NCI-H146 treated with DMSO at 0.1 percent for 48 hours (cell line): Measurements from ENCODE around the gene FAM50B.
"Not testable (repeated sequence)": the region's sequence is repeated elsewhere in the genome, so short reads cannot be mapped to it uniquely, and the experiment has no call there.

Source experiments
- DNase-seq: peaks from one replicate; lab custom pipeline; 2025; ENCODE audit not compliant: unreplicated experiment; lab: John Stamatoyannopoulos, UW

Gene FAM50B

DNA sequence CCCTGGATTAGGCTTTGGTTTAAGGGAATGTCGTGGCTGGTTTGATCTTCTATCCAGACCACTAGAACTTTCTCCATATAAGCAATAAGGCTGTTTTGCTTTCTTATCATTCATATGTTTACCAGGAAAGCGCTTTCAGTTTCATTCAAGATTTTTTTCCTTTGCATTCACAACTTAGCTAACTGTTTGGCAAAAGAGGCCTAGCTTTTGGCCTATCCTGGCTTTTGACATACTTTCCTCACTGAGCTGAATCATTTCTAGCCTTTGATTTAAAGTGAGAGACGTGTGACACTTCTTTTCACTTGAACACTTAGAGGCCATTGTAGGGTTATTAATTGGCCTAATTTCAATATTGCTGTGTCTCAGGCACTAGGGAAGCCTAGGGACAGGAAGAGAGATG is 1.7 kb upstream of the FAM50B start:
- DNase-seq: no peak

DNA sequence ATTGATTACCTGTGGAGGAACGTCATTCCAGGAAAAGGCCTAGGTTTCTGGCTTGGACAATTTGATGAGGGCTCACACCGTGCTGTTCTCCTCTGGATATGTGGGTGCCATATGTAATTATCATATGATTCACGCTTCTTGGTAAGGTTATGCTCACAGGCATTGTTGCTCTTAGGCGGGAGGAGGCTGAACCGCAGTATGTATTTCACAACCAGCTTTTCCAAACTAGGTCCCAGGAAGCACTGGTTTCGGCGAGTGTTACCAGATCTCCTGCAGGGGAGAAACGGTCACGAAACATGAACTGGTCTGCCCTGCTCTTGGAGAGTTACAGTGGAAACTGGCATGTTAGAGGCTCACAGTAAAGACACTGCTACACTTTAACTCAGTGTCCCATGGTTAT is 793 bp upstream of the FAM50B start:
- no peak for DNase-seq

DNA sequence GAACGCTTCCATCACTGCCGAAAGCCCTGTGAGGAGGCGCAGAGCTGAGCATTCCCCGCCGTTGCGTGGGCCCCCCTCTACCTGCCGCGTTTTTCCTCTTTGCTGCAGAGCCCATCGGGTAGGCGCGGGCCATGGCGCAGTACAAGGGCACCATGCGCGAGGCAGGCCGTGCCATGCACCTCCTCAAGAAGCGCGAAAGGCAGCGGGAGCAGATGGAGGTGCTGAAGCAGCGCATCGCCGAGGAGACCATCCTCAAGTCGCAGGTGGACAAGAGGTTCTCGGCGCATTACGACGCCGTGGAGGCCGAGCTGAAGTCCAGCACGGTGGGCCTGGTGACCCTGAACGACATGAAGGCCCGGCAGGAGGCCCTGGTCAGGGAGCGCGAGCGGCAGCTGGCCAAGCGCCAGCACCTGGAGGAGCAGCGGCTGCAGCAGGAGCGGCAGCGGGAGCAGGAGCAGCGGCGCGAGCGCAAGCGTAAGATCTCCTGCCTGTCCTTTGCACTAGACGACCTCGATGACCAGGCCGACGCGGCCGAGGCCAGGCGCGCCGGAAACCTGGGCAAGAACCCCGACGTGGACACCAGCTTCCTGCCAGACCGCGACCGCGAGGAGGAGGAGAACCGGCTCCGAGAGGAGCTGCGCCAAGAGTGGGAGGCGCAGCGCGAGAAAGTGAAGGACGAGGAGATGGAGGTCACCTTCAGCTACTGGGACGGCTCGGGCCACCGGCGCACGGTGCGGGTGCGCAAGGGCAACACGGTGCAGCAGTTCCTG is 693 bp downstream of the FAM50B start:
- no peak for DNase-seq

DNA sequence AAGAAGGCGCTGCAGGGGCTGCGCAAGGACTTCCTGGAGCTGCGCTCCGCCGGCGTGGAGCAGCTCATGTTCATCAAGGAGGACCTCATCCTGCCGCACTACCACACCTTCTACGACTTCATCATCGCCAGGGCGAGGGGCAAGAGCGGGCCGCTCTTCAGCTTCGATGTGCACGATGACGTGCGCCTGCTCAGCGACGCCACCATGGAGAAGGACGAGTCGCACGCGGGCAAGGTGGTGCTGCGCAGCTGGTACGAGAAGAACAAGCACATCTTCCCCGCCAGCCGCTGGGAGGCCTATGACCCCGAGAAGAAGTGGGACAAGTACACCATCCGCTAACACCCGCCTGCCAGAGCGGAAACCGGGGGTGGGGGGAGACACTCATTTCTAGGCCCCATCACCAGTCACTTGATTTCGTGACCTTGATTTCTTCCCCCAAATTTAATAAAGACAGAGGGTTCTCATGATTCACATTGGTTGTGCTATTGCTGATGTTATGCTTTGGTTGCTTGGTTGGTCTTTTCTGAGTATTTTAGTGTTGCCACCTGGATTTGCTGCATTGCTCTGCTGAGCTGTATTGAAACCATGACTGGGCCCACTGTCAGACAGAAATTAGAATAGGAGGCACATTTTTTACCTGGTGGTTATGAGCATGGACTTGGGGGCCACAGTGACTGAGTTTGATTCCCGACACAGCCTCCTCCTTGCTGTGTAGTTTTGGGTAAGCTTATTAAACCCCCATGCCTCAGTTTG is 1.5 kb downstream of the FAM50B start:
- DNase-seq: no peak

DNA sequence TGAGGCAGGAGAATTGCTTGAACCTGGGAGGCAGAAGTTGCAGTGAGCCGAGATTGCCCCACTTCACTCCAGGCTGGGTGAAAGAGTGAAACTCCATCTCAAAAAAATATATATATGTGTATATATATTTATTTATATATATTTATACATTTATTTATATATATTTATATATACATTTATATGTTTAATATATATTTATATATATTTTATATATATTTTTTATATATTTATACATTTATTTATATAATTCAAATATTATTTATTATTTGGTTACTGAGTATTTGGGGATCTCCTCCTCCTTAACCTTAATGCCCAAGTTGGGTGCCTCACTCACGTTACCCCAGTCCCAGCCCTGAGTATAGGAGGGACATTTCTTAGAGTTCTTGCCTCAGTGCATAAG is 2.7 kb downstream of the FAM50B start:
- DNase-seq: no peak

DNA sequence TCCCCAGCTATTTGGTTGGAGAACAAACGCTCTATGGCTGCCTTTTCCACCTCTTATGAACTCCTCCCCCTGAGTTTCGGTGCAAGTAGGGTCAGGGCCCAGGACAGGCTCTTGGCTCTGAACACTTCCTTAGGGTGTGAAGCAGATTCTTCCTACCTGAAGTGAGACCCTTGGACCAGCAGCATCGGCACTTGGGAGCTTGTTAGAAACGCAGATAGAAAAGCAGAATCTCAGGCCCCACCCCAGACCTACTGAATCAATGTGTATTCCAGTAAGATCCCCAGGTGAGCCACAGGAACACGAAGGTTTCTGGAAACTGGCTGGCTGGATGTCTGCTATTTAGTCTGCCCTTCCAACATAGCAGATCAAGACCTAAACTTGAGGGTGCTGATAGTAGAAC is 3.2 kb downstream of the FAM50B start:
- no peak for DNase-seq

DNA sequence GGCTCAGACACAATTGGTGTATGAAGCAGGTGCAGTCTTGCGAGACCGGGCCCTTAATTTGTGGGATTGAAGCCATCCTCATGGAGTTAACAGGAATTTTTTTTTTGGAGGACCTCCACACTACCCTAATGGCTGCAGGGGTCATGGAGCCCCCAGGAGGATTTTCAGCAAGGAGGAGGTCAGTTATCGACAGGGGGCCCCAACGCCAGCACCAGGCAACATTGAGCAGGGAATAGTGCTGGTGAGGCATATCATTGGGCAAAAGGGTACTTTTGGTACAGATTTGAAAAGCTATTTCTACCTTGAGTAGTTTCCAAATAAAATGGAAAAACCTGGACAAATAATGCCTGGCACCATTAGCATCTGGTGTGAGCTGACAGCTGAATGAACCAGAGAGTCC is 6.7 kb downstream of the FAM50B start:
- DNase-seq: no peak

DNA sequence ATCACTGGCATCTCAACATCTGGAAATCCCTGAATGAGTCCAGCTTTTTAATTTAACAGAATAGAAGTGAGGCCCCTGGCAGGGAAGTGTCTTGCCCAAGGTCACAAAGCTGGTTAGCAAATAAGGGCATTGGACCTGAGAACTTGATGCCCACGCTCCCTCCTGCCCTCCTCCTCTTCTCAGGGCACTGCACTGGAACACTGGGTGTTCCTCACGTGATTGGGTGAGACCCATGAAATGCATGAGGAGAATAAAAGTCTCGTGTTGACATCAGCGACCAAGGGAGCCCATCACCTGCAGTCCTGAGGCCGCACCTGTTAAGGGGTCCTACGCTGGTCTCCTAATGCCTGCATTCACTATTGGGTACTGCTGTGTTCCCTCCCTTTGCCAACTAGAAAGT is 7.4 kb downstream of the FAM50B start:
- no peak for DNase-seq

DNA sequence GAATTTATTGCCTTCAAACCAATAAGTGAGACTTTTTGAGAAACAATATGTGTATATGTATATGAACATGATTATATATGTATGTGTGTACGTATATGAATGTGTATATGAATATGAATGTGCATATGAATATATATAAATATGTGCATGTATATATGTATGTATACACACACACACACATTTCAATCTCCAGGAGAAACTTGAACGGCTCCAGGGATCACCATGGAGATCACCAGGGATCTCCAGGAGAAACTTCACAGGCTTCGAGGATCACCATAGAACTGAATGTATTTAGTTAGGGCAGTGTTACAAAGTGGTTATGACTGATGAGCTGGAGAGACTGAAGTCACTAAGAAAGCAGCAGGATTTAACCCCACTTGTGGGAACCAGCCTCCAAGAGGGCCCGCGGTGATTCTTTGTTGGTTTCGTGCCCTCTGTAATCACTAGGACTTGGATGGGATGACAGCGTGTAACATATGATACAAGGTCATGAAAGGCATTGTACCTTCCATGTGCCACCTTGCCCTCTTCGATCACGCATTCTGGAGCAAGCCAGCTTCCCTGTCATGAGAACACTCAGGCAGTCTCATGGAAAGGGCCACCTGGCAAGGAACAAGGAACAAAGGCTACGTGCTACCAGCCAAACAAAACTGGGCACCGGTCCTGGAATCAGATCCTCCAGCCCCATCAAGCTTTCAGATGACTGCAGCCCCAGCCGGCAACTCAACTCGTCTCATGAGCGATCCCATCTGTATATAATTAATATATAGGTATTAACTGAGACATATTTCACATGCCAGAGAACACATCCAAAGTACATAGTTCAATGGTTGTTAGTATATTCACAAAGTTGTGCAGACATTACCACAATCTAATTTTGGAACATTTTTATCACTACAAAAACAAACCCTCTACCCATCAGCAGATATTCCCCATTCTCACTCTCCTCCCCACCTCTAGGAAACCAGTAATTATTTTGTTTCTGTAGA is 8.6 kb downstream of the FAM50B start:
- no peak for DNase-seq

DNA sequence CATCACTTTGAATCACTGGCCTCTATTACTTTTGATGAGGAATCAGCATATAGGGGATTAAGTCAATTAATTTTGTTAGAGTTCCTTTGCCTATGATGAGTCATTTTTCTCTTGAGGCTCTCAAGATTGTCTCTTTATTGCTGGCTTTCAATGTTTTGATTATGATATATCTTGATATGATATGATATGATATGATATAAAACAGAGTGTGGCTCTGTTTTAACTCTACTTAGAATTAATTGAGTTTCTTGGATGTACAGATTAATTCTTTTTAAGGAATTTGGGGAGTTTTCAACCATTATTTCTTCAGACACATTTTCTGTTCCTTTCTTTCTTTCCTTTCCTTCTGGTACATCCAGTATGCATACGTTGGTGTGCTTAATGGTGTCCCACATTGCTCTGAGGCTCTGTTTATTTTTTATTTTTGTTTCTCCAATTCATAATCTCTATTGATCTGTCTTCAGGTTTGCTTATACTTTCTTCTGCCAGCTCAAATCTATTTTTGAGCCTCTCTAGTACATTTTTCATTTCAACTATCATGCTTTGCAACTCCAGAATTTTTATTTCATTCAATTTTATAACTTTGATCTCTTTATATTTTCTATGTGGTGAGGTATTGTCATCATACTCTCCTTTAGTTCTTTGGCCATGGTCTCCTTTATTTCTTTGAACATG is 10.8 kb downstream of the FAM50B start:
- DNase-seq: no peak

DNA sequence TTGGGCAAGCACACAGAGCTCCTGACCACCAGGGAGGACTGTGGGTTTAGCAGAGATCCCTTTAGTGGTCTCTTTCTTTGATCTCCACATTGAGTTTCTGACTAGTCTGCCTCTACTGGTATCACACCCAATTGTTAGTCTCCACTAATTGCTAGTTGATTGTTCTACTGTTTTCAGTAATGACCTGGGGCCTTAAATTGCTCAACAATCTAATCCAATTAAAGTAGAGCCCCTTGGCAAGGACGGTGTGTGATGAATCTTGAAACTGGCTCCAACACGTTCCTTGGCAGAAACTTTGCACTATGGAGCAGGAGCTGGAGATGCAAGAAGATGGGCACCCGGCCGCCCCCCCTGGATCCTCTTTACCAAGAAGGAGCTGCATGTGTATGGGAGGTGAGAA is 12.3 kb downstream of the FAM50B start:
- DNase-seq: no peak

DNA sequence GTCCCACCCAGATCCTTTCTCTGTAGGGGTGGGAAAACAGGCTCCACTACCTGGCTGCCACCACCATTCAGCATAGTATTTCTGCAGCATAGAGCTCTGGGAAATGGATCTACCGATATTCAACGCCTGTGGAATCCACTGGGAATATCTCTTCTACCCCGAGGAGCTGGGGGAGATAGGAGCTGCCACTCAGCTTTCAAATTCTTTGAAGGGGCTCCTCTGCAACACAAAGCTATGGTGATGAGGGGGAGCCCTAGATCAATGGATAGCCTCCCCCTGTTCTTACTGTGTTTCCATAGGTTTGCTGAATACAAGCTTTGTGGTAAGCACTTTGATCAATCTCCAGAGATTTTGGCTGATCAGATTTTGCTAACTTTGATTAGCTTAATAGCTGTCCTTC is 12.9 kb downstream of the FAM50B start:
- no peak for DNase-seq

DNA sequence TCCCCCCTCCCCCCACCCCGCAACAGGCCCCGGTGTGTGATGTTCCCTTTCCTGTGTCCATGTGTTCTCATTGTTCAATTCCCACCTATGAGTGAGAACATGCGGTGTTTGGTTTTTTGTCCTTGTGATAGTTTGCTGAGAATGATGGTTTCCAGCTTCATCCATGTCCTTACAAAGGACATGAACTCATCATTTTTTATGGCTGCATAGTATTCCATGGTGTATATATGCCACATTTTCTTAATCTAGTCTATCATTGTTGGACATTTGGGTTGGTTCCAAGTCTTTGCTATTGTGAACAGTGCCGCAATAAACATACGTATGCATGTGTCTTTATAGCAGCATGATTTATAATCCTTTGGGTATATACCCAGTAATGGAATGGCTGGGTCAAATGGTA is 14.1 kb downstream of the FAM50B start:
- DNase-seq: not testable (repeated sequence)

DNA sequence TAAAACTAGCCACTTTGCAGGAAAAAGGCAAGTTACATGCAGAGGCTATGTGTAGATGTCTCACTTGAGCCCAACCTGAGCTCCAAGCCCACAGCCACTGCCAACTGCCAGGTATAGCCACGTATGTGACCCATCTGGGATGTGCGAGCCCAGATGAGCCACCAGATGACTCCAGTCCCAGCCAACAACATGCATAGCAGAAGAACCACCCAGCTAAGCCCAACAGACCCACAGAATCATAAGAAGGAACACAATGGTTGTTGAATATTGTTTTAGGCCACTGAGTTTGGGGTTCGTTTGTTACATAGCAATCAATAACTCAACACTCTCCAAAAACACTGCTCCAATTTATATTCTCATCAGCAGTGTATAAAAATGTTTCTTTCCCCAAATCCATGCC is 16.3 kb downstream of the FAM50B start:
- no peak for DNase-seq

DNA sequence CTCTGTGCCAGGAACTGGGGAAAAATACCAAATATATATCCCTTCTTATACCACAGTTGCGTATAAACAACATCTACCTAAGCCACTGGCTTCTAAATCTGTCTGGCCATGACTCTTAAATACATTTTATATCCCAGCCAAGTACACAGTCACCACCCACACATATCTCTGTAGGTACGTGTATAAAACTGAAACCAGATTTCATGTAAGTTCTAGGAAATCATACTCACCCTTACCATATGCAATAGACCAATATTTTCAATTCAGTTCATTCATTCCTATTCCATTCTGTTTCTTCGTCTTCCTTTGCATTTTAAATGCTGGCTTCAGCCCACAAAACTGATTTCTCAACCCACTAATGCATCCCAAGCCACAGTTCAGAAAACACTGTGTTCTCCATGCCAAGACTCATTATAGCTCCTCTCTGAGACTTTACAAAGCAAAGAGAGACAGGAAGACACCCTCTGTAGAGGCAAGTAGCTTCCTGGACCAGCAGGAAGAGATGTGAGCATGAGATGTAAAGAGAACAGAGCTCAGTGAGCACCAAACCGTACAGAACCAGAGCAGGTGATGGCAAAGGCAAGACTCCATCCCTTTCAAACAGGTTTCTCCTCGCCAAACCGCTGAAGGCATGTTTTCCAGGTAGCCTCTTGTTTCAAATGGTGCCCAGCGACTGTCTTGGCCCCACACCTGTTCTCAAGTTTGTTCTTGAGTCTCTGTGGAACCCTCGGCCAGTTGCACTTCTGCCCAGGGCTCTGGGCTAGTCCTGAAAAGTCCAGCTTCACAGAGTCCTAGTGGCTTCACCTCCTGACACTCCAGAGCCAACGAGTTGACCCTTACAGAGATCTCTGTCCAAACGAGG is 18.7 kb downstream of the FAM50B start:
- DNase-seq: no peak

DNA sequence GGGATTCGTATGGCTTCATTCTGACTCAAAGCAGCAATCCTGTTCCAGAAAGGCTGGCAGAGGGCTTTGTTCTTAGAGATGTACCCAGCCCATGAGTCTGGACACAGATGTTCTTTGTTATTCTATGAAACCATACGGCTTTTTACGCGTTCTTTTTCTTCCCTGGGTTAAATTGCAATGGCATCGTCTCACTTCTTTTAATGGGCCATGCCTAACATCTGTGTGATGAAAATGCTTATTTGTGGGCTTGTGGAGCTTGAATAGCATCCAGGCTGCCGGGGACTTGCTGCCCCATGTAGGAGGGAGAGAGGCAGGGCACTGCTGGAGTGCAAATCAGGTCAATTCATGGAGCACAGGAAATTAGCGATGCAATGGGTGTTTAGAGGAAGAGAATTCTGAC is 19.4 kb downstream of the FAM50B start:
- DNase-seq: no peak

DNA sequence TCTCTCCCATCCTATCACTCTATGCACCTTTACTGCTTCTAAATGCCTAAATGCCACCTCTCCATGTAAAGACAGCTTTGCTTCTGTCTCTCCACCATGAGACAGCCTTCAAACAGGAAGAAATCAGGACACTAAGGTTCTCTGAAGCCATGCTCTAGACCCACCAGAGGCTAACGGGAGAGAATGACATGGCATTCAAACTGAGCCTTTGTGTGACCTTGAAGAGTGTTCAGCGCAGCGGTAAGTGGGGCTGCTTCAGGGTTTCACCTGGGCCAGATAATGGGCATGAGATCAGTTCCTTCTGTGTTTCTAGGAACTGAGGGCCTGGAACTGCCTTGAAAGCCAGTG is 20.1 kb downstream of the FAM50B start:
- no peak for DNase-seq

DNA sequence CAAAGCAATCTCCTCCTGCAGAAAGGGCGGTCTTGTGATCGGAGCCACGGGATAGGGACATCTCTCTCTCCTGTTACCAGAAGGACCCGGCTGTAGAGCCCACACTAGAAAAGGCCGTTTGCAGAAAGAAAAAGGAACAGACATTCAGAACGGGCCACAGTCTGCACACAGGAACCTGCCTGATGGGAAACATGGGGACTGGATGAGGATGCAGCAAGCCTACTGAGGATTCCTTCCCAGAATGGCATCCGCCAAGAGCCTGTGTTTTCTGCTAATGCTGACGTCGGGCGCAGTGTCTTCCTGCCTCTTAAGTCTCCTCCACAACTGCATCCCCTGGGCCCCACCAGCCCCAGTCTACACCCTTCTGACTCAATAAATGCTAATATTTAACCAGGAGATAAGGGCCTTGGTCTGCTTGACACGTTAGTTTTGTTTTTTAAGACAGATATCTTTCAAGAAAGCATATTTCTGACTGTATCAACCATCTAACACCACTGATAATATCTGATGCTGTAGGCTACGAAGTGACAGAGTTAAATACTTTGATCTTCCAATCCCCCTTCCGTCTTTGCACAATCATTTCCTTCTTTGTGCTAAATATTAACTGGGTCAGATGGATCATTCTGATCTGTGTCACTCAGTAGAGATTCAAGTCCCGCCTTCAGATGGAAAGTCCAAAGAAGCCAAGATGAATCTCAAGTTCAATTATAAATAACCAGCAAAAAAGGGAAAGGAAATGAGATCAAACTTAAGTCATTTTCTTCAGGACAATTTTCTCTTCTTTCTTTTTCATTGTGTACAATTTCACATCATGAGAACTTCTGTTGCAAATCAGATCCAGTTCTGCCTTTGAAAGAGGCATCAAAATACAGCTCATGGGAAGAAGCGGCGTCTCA is 20.7 kb downstream of the FAM50B start:
- DNase-seq: no peak

DNA sequence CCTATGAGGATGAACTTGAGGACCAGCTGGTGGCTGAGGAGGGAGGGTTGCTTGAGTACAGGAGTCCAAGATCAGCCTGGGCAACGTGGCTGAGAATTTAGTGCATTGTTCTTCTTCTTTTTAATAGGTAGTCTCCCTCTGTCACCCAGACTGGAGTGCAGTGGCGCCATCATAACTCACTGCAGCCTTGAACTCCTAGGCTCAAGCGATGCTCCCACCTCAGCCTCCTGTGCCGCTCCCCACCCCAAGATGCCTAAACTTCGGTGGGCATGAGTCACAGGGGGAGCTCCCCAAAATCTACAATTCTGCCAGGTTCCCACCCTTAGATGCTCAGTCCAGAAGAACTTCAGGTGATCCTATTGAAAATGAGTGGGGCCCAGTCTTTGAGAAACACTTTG is 21.4 kb downstream of the FAM50B start:
- no peak for DNase-seq
